ENCODE measurements around the gene APPL2.

GRCh38 chr12:105200385-105200784, 35.6 kb downstream of the APPL2 start:
- TF ChIP-seq CTCF (IDR thresholded peaks at IDR 0.05): no peak
- no peak for TF ChIP-seq POLR2A (IDR thresholded peaks at IDR 0.05)
